ENCODE results near the gene TMEM52.

GRCh38 chr1:1873186-1873585 is 45.9 kb downstream of the TMEM52 start:
- TF ChIP-seq CTCF (IDR thresholded peaks at IDR 0.05) (no peak), EP300 (IDR thresholded peaks at IDR 0.05) (no peak)

Measured in ovary (tissue), 3 donors.